Measurements from ENCODE around the gene PDE3A. TPM values are rescaled to one million over a fixed set of nuclear protein-coding genes. Genes with fewer than 3 reads are reported as not detected.

PDE3A gene
- polyA plus RNA-seq, 1 experiment, result 3.5 TPM

GRCh38 chr12:20643822-20644221 lies 275.5 kb downstream of the PDE3A start:
- Histone ChIP-seq H3K27me3 (ENCODE audit: control insufficient read depth, insufficient read depth, low read length) (no peaks in the 10 kb centered on the region), H3K4me3 (ENCODE audit: low read depth, low read length) (no peak overlapping the region), H3K36me3 (ENCODE audit: control insufficient read depth, insufficient read depth, low read length) (no peaks in the 10 kb centered on the region)
- TF ChIP-seq CTCF (IDR thresholded peaks at IDR 0.05; ENCODE audit: insufficient read depth, low read depth, low read length), result no peak
- DNase-seq (ENCODE audit: low read depth), result no peak
- ChIA-PET CTCF (no interaction called here), POLR2A (no interaction called here)

- TF ChIP-seq CTCF (IDR thresholded peaks at IDR 0.05; ENCODE audit: insufficient read depth, low read depth, low read length), result peak; percentile 64
- Histone ChIP-seq H3K4me3 (ENCODE audit: low read depth, low read length) (no peak overlapping the region), H3K36me3 (ENCODE audit: control insufficient read depth, insufficient read depth, low read length) (no peaks in the 10 kb centered on the region), H3K27me3 (ENCODE audit: control insufficient read depth, insufficient read depth, low read length) (no peaks in the 10 kb centered on the region)
- CTCF ChIA-PET, result no interaction called here
- no peak for DNase-seq (ENCODE audit: low read depth)
- POLR2A ChIA-PET, result no interaction called here
Observed at GRCh38 chr12:20646239-20646827, 278.0 kb downstream of the PDE3A start.

GRCh38 chr12:20653871-20654270 lies 285.5 kb downstream of the PDE3A start:
- Histone ChIP-seq H3K27me3 (ENCODE audit: control insufficient read depth, insufficient read depth, low read length) (no peaks in the 10 kb centered on the region), H3K36me3 (ENCODE audit: control insufficient read depth, insufficient read depth, low read length) (no peaks in the 10 kb centered on the region), H3K4me3 (ENCODE audit: low read depth, low read length) (no peak overlapping the region)
- no peak for DNase-seq (ENCODE audit: low read depth)
- ChIA-PET POLR2A (no interaction called here), CTCF (no interaction called here)
- TF ChIP-seq CTCF (IDR thresholded peaks at IDR 0.05; ENCODE audit: insufficient read depth, low read depth, low read length), result no peak

- DNase-seq (ENCODE audit: low read depth), result no peak
- TF ChIP-seq CTCF (IDR thresholded peaks at IDR 0.05; ENCODE audit: insufficient read depth, low read depth, low read length), result no peak
- Histone ChIP-seq H3K27me3 (ENCODE audit: control insufficient read depth, insufficient read depth, low read length) (no peaks in the 10 kb centered on the region), H3K4me3 (ENCODE audit: low read depth, low read length) (no peak overlapping the region), H3K36me3 (ENCODE audit: control insufficient read depth, insufficient read depth, low read length) (no peaks in the 10 kb centered on the region)
- POLR2A ChIA-PET, result no interaction called here
- CTCF ChIA-PET, result no interaction called here
Observed at GRCh38 chr12:20656600-20656999, 288.3 kb downstream of the PDE3A start.

GRCh38 chr12:20657496-20657895 lies 289.2 kb downstream of the PDE3A start:
- ChIA-PET CTCF (no interaction called here), POLR2A (no interaction called here)
- no peak for TF ChIP-seq CTCF (IDR thresholded peaks at IDR 0.05; ENCODE audit: insufficient read depth, low read depth, low read length)
- Histone ChIP-seq H3K36me3 (ENCODE audit: control insufficient read depth, insufficient read depth, low read length) (no peaks in the 10 kb centered on the region), H3K27me3 (ENCODE audit: control insufficient read depth, insufficient read depth, low read length) (no peaks in the 10 kb centered on the region), H3K4me3 (ENCODE audit: low read depth, low read length) (no peak overlapping the region)
- no peak for DNase-seq (ENCODE audit: low read depth)
